ENCODE data around the gene SELPLG.

GRCh38 chr12:108642899-108643654, 9.4 kb upstream of the SELPLG start:
- TF ChIP-seq CTCF (IDR thresholded peaks at IDR 0.05), result no peak
- TF ChIP-seq EZH2 (IDR thresholded peaks at IDR 0.05), result no peak

Measured in neural progenitor cell (in vitro differentiated cells).